WI38 (cell line): ENCODE measurements around the gene RHOF.
"Not testable (repeated sequence)": the region's sequence is repeated elsewhere in the genome, so short reads cannot be mapped to it uniquely, and the experiment has no call there.

ENCODE experiments used
- H3K4me3 ChIP-seq: 2 replicates; pipeline ENCODE4 v1.5.1; 2011; ENCODE audit warnings: low read depth, mild to moderate bottlenecking, control low read depth, low read length
- TF ChIP-seq, protein P1 (sequence below): IDR thresholded peaks from 2 replicates; pipeline ENCODE4 v1.5.1; 2012; ENCODE audit warnings: low read depth, mild to moderate bottlenecking, control low read depth, low read length

Gene RHOF

DNA sequence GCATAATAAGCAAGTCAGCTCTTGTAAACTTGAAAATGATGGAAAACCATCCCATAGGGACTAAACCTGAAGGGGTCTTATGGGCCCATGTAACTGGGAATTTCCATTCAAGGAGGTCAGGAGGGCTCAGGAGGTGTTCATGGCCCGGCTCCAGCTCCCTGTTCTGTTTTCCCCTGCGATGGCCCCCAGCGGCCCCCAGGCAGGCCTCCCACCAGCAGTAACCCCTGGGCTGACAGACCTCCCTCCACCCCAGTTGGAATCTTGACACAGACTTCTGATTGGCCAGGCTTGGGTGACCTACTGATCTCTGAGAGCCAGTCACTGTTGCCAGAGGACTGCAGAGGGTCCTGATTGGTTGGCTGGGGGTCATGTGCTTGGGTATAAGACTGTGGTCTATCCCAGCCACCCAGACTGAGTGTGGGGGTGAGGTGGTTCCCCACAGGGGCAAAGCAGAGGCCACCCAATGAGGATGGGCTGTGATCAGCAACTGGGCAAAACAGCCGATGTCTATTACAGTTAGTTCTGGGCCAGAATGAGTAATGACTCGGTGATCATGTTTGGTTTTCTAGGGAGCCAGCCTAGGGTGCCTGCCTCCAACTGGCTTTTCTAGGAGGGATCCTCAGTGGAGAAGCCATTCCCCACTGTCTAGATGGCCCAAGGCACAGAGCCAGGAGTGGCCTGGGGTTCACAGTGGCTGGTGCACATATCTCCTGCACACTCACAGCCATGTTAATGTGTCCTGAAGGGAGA, 27.0 kb downstream of the RHOF start:
- TF ChIP-seq, protein P1, sequence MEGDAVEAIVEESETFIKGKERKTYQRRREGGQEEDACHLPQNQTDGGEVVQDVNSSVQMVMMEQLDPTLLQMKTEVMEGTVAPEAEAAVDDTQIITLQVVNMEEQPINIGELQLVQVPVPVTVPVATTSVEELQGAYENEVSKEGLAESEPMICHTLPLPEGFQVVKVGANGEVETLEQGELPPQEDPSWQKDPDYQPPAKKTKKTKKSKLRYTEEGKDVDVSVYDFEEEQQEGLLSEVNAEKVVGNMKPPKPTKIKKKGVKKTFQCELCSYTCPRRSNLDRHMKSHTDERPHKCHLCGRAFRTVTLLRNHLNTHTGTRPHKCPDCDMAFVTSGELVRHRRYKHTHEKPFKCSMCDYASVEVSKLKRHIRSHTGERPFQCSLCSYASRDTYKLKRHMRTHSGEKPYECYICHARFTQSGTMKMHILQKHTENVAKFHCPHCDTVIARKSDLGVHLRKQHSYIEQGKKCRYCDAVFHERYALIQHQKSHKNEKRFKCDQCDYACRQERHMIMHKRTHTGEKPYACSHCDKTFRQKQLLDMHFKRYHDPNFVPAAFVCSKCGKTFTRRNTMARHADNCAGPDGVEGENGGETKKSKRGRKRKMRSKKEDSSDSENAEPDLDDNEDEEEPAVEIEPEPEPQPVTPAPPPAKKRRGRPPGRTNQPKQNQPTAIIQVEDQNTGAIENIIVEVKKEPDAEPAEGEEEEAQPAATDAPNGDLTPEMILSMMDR, result no peak
- H3K4me3 ChIP-seq, result no peak overlapping the region

DNA sequence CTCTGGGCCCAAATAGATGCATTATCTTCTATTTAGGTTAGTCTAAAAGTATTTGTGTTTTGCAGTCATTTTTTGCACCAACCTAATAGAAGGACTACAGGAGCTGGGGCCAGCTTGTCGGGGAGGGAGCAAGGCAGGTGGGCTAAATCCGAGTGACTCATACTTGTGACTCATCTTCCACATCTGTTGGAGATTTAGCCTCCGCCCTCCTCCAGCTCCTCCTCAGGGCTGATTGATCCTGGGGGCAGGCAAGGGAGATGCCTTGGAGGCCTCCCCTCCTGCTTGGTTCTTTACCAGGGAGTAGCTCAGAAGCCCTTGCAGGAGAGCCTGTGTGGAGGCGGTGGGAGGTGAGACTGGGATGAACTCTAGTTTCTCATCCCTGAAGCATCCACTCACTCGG, 27.9 kb downstream of the RHOF start:
- TF ChIP-seq, protein P1, result no peak
- H3K4me3 ChIP-seq, result no peak overlapping the region

DNA sequence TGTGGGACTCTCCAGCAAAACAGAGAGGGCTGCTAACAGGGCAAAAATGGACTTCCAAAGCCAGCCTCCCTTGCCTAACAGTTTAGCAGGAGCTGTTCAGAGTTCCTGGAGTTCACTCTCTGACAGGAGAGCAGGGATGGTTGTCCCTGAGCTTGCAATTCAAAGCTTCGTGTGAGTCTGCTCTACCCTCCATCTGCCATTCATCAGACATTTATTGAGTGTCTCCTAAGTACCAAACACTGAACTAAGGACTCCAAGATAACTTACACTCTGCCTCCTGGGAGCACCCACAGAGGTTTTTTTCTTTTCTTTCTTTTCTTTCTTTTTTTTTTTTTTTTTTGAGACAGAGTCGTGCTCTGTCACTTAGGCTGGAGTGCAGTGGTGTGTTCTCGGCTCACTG, 28.7 kb downstream of the RHOF start:
- no peak overlapping the region for H3K4me3 ChIP-seq
- TF ChIP-seq, protein P1, result no peak

DNA sequence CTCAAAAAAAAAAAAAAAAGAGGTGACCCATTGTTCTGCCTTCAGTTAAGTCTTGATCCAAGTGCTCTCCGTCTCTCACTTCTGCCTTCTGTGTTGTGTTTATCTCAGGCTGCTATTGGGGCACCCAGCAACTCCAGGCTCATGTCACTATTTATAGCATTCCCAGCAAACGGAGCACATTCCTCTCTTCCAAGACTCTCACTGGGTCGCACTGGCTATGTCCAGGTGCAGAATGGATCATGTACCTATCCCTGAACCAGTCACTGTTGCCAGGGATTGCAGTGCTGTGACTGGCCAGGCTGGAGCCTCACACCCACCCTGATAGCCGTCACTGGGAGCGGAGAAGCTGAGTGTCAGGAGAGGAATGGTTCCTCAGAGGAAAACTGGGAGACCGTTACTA, 31.2 kb downstream of the RHOF start:
- TF ChIP-seq, protein P1, result no peak
- no peak overlapping the region for H3K4me3 ChIP-seq

DNA sequence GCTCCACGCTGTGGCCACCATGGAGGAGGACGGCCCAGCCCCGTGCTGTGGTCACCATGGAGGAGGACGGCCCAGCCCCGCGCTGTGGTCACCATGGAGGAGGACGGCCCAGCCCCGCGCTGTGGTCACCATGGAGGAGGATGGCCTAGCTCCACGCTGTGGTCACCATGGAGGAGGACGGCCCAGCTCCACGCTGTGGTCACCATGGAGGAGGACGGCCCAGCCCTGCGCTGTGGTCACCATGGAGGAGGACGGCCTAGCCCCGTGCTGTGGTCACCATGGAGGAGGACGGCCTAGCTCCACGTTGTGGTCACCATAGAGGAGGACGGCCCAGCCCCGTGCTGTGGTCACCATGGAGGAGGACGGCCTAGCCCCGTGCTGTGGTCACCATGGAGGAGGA, 35.0 kb downstream of the RHOF start:
- not testable (repeated sequence) for H3K4me3 ChIP-seq

DNA sequence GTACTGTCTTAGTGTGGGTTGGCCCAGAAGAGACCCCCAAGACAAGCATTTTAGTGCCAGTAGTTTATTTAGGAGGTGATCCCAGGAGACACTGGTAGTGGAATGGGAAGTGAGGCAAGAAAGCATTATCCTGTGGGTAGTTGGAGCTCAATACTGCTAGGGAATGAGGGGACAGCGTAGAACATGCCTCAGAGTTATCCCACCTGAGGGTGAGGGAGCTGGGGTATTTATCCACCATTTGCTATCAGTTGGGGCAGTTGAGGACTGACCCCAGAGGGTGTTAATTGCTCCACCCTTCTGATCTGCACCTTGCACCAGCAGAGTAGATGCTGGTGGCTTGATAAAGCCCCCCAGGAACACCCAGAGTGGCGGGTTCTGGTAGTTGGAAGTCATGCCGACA, 37.9 kb downstream of the RHOF start:
- H3K4me3 ChIP-seq, result no peak overlapping the region
- TF ChIP-seq, protein P1, result no peak

DNA sequence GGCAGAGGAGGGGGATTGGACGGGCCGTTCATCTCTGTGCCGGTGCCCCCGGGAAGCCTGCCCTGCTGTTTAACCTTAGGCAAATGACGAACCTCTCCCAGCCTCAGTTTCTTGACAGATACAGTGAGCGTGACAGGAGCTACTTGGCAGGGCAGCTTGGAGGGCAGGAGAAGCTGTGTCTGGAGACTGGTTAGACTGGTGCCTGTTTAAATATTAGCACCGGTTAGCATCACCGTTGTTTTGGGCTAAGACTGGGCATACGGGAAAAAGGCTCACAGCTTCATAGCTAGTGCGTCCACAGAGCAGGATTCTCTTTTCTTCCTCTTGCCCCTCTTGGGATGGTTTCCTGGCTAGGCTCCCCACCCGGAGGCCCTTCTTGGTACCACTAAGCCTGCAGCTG, 38.7 kb downstream of the RHOF start:
- TF ChIP-seq, protein P1, result no peak
- H3K4me3 ChIP-seq, result no peak overlapping the region

DNA sequence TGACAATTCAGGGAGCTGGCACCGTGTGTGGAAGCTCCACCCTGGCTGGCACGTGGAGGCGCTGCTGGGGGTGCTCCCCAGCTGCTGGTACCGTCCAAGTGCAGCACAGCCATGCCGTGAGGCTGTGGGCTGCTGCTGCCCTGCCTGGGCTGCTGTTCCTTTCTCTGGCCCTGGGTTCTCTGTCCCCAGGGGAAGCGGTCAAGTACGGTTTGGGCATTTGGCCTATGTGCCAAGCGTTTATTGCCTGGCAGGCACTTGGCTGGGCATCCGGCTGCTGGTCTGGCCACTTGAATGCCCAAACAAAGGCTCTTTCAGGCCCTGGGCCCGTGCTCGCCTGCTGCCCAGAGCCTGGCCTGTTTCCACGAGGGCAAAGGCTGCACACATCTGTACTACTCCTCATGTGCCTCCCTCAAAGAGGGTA, 39.6 kb downstream of the RHOF start:
- no peak overlapping the region for H3K4me3 ChIP-seq
- TF ChIP-seq, protein P1, result no peak
